SU-DHL-6 (cell line): ENCODE results near the gene METTL24.

Experiments used
- H2AFZ ChIP-seq: fragments of 200-600 bp; sonication (generic); 2 replicates; pipeline ENCODE4 v1.6.1; 2014; ENCODE audit warnings: low read depth, mild to moderate bottlenecking, moderate library complexity, mixed read lengths, antibody characterized with exemption, low read length; ENCODE audit not compliant: severe bottlenecking
- H3F3A ChIP-seq: fragments of 200-600 bp; shearing (Covaris generic); 2 replicates; pipeline ENCODE4 v1.6.0; 2016; ENCODE audit warnings: antibody characterized with exemption, mild to moderate bottlenecking; ENCODE audit not compliant: insufficient read depth
- H3K27ac ChIP-seq: fragments of 200-600 bp; sonication (generic); 2 replicates; pipeline ENCODE4 v1.5.1; 2016; ENCODE audit warnings: low read depth, mild to moderate bottlenecking, low read length, moderate library complexity, mixed read lengths
- H3K27me3 ChIP-seq: fragments of 200-600 bp; sonication (generic), shearing (Covaris generic); 2 replicates; pipeline ENCODE4 v1.6.0; 2014; ENCODE audit warnings: mild to moderate bottlenecking, low read length
- H3K36me3 ChIP-seq: fragments of 200-600 bp; sonication (generic); 2 replicates; pipeline ENCODE4 v1.6.1; 2014; ENCODE audit warnings: mild to moderate bottlenecking, low read length, mixed read lengths
- H3K4me2 ChIP-seq: fragments of 300-600, 200-600 bp; shearing (Covaris generic), sonication (generic); 2 replicates; pipeline ENCODE4 v1.6.0; 2014; ENCODE audit warnings: low read length, low read depth, mild to moderate bottlenecking; ENCODE audit not compliant: poor library complexity, severe bottlenecking
- H3K4me3 ChIP-seq: fragments of 200-600 bp; sonication (generic); 2 replicates; pipeline ENCODE4 v1.5.1; 2014; ENCODE audit warnings: antibody characterized with exemption, low read length, mild to moderate bottlenecking, mixed read lengths; ENCODE audit not compliant: insufficient read depth, poor library complexity, severe bottlenecking
- H3K79me2 ChIP-seq: fragments of 200-600 bp; sonication (generic); 2 replicates; pipeline ENCODE4 v1.6.1; 2014; ENCODE audit warnings: mild to moderate bottlenecking, low read length, moderate library complexity; ENCODE audit not compliant: insufficient read depth
- H3K9ac ChIP-seq: fragments of 200-600 bp; sonication (generic); 2 replicates; pipeline ENCODE4 v1.7.0; 2014; ENCODE audit warnings: mild to moderate bottlenecking, low read length
- H3K9me2 ChIP-seq: fragments of 200-600 bp; sonication (generic); replicated peaks from 2 replicates; pipeline ENCODE4 v1.6.1; 2014; ENCODE audit warnings: low read length; ENCODE audit not compliant: insufficient read depth
- H3K9me3 ChIP-seq: fragments of 200-600 bp; sonication (generic); 2 replicates; pipeline ENCODE4 v1.6.1; 2014; ENCODE audit warnings: low read length, mixed read lengths; ENCODE audit not compliant: insufficient read depth
- H4K20me1 ChIP-seq: fragments of 200-600 bp; sonication (generic); 2 replicates; pipeline ENCODE4 v1.6.1; 2014; ENCODE audit warnings: low read depth, mild to moderate bottlenecking, antibody characterized with exemption, low read length, moderate library complexity, mixed read lengths
- CTCF ChIP-seq: fragments of 200-600 bp; sonication (generic); IDR thresholded peaks from one replicate; pipeline ENCODE4 v1.5.1; 2017; ENCODE audit warnings: antibody characterized with exemption, mild to moderate bottlenecking, low read length, moderate library complexity; ENCODE audit not compliant: insufficient read depth, poor library complexity, severe bottlenecking
- EZH2phosphoT487 ChIP-seq: fragments of 200-600 bp; sonication (generic), shearing (Covaris generic); conservative IDR thresholded peaks from 2 replicates; pipeline ENCODE4 v1.6.1; 2018; ENCODE audit warnings: mild to moderate bottlenecking, antibody characterized with exemption, low read length, moderate library complexity, mixed read lengths

METTL24 gene

GRCh38 chr6:110356778-110357177 lies 1.4 kb downstream of the METTL24 start:
- H3K9ac ChIP-seq, result no peak overlapping the region
- no peaks in the 10 kb centered on the region for H3K9me3 ChIP-seq
- no peaks in the 10 kb centered on the region for H4K20me1 ChIP-seq
- no peaks in the 10 kb centered on the region for H3K79me2 ChIP-seq
- H3K4me2 ChIP-seq, result no peak overlapping the region
- no peak overlapping the region for H3K27ac ChIP-seq
- H2AFZ ChIP-seq, result no peak overlapping the region
- H3K9me2 ChIP-seq, result no peaks in the 10 kb centered on the region
- no peak overlapping the region for H3K4me3 ChIP-seq
- H3K36me3 ChIP-seq, result no peaks in the 10 kb centered on the region
- H3K27me3 ChIP-seq, result no peaks in the 10 kb centered on the region
- H3F3A ChIP-seq, result no peaks in the 10 kb centered on the region
- no peak for TF ChIP-seq CTCF

GRCh38 chr6:110355727-110356126 lies 2.4 kb downstream of the METTL24 start:
- H3K4me3 ChIP-seq, result no peak overlapping the region
- no peaks in the 10 kb centered on the region for H4K20me1 ChIP-seq
- no peaks in the 10 kb centered on the region for H3F3A ChIP-seq
- H3K79me2 ChIP-seq, result no peaks in the 10 kb centered on the region
- H3K36me3 ChIP-seq, result no peaks in the 10 kb centered on the region
- H3K9me2 ChIP-seq, result no peaks in the 10 kb centered on the region
- no peaks in the 10 kb centered on the region for H3K9me3 ChIP-seq
- no peak overlapping the region for H2AFZ ChIP-seq
- TF ChIP-seq EZH2phosphoT487 (no peak), CTCF (no peak)
- H3K4me2 ChIP-seq, result no peak overlapping the region
- H3K27ac ChIP-seq, result no peak overlapping the region
- H3K27me3 ChIP-seq, result no peaks in the 10 kb centered on the region
- H3K9ac ChIP-seq, result no peak overlapping the region

- no peaks in the 10 kb centered on the region for H4K20me1 ChIP-seq
- H3K27ac ChIP-seq, result no peak overlapping the region
- no peak overlapping the region for H3K9ac ChIP-seq
- H2AFZ ChIP-seq, result no peak overlapping the region
- H3K36me3 ChIP-seq, result no peaks in the 10 kb centered on the region
- no peak overlapping the region for H3K4me3 ChIP-seq
- H3K27me3 ChIP-seq, result no peaks in the 10 kb centered on the region
- no peaks in the 10 kb centered on the region for H3K9me3 ChIP-seq
- no peaks in the 10 kb centered on the region for H3K79me2 ChIP-seq
- H3K9me2 ChIP-seq, result no peaks in the 10 kb centered on the region
- TF ChIP-seq CTCF, result no peak
- no peak for TF ChIP-seq EZH2phosphoT487
- no peaks in the 10 kb centered on the region for H3F3A ChIP-seq
- H3K4me2 ChIP-seq, result no peak overlapping the region
Observed at GRCh38 chr6:110355022-110355421, 3.1 kb downstream of the METTL24 start.

GRCh38 chr6:110354153-110354552 lies 4.0 kb downstream of the METTL24 start:
- H3K4me2 ChIP-seq, result no peak overlapping the region
- no peak overlapping the region for H2AFZ ChIP-seq
- H3K9me2 ChIP-seq, result no peaks in the 10 kb centered on the region
- no peak overlapping the region for H3K9ac ChIP-seq
- TF ChIP-seq CTCF (no peak), EZH2phosphoT487 (no peak)
- H3K4me3 ChIP-seq, result no peak overlapping the region
- H3K27me3 ChIP-seq, result no peaks in the 10 kb centered on the region
- H3K36me3 ChIP-seq, result no peaks in the 10 kb centered on the region
- H3K79me2 ChIP-seq, result no peaks in the 10 kb centered on the region
- no peaks in the 10 kb centered on the region for H3K9me3 ChIP-seq
- H4K20me1 ChIP-seq, result no peaks in the 10 kb centered on the region
- H3K27ac ChIP-seq, result no peak overlapping the region
- H3F3A ChIP-seq, result no peaks in the 10 kb centered on the region
